ENCODE results near the gene SLC25A21.
A peak's percentile ranks its signal among the peaks of the same experiment; 100 is the strongest.

The SLC25A21 gene

DNA sequence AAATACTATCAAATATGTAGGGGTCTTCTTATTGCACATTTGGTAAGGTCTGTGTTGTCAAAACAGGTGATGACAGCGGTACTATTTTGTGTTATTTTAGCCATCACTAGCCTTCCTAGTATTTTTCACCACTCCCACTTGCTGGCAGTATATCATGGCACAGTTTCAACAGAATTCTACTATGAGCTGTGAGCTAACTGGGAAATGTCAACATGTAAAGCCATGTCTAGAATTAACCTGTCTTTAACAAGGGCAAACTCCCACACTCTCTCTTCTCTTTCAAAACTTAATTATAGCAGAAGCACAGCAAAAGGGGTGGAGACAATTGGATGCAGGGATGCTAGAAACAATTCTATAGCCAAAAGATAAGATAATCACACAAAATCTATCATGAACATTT is 257.3 kb downstream of the SLC25A21 start:
- ChIA-PET POLR2A (no interaction called here), CTCF (interaction anchor here (1.2 to 1.3 kb wide), 2 partner anchors 33 to 52 kb away, joined by 4 read pairs; no protein-coding TSS in a partner anchor)
- no peaks in the 10 kb centered on the region for H3K36me3 ChIP-seq (ENCODE audit: control insufficient read depth in 2 of 2, insufficient read depth in 1 of 2, low read length in 2 of 2)
- peak; percentile 49 for TF ChIP-seq FEZF1 (tag by site-specific recombination; IDR thresholded peaks at IDR 0.05)
- TF ChIP-seq ZNF341 (tag by site-specific recombination; IDR thresholded peaks at IDR 0.05; ENCODE audit: low read depth) = 0 out of 2 replicates have a peak, but pooled peaks have one; percentile 32
- peak; percentile 12; the same call in 1 of the 2 replicates for TF ChIP-seq IKZF3 (tag by site-specific recombination; IDR thresholded peaks at IDR 0.05)
- 0 out of 2 replicates have a peak, but pooled peaks have one; percentile 37 for TF ChIP-seq OSR2 (tag by site-specific recombination; IDR thresholded peaks at IDR 0.05)
- 0 out of 2 replicates have a peak, but pooled peaks have one; percentile 41 for TF ChIP-seq ZNF561 (tag by site-specific recombination; IDR thresholded peaks at IDR 0.05; ENCODE audit: borderline replicate concordance)
- TF ChIP-seq, protein P1, sequence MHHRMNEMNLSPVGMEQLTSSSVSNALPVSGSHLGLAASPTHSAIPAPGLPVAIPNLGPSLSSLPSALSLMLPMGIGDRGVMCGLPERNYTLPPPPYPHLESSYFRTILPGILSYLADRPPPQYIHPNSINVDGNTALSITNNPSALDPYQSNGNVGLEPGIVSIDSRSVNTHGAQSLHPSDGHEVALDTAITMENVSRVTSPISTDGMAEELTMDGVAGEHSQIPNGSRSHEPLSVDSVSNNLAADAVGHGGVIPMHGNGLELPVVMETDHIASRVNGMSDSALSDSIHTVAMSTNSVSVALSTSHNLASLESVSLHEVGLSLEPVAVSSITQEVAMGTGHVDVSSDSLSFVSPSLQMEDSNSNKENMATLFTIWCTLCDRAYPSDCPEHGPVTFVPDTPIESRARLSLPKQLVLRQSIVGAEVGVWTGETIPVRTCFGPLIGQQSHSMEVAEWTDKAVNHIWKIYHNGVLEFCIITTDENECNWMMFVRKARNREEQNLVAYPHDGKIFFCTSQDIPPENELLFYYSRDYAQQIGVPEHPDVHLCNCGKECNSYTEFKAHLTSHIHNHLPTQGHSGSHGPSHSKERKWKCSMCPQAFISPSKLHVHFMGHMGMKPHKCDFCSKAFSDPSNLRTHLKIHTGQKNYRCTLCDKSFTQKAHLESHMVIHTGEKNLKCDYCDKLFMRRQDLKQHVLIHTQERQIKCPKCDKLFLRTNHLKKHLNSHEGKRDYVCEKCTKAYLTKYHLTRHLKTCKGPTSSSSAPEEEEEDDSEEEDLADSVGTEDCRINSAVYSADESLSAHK (tag by site-specific recombination; IDR thresholded peaks at IDR 0.05) = 0 out of 2 replicates have a peak, but pooled peaks have one; percentile 17
- TF ChIP-seq ZNF23 (tag by site-specific recombination; IDR thresholded peaks at IDR 0.05; ENCODE audit: borderline replicate concordance) = no peak
- peak; percentile 60 for TF ChIP-seq SP7 (tag by site-specific recombination; IDR thresholded peaks at IDR 0.05)
- TF ChIP-seq ZNF501 (tag by site-specific recombination; IDR thresholded peaks at IDR 0.05) = no peak
- TF ChIP-seq, protein P2, sequence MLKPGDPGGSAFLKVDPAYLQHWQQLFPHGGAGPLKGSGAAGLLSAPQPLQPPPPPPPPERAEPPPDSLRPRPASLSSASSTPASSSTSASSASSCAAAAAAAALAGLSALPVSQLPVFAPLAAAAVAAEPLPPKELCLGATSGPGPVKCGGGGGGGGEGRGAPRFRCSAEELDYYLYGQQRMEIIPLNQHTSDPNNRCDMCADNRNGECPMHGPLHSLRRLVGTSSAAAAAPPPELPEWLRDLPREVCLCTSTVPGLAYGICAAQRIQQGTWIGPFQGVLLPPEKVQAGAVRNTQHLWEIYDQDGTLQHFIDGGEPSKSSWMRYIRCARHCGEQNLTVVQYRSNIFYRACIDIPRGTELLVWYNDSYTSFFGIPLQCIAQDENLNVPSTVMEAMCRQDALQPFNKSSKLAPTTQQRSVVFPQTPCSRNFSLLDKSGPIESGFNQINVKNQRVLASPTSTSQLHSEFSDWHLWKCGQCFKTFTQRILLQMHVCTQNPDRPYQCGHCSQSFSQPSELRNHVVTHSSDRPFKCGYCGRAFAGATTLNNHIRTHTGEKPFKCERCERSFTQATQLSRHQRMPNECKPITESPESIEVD (tag by site-specific recombination; IDR thresholded peaks at IDR 0.05) = peak; percentile 77
- TF ChIP-seq ZNF623 (tag by site-specific recombination; IDR thresholded peaks at IDR 0.05) = no peak
- no peak overlapping the region for H3K27ac ChIP-seq (ENCODE audit: extremely low read depth, low read depth, low read length)
- H3K4me1 ChIP-seq (ENCODE audit: control insufficient read depth, insufficient read depth, low read length) = peaks cover 9% of the 10 kb centered on the region
- no peaks in the 10 kb centered on the region for H3K9me3 ChIP-seq (ENCODE audit: control insufficient read depth, insufficient read depth, low read depth, low read length)
- no peak overlapping the region for H3K4me3 ChIP-seq (ENCODE audit: low read depth, low read length)

DNA sequence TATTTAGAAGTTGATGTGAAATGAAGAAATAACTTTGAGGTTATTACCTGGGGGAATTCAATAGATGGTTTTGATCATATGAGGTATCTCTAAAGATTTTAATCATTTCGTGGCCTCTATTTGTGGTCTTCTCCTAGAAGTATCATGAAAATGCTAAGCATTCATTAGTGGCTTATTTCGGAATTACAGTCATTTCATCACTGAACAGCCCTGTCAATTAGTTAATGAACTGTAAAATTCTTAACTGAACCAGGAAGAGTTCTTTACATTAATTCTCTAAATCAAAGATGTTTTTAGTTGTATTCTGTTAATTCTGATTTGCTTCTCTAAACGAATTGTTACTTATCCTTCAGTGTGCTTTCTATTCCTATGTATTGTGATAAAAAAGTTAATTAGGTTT is 261.8 kb downstream of the SLC25A21 start:
- TF ChIP-seq ZNF624 (tag by site-specific recombination; IDR thresholded peaks at IDR 0.05) (no peak), ZNF311 (tag by site-specific recombination; IDR thresholded peaks at IDR 0.05; ENCODE audit: borderline replicate concordance) (no peak), PRDM1 (tag by site-specific recombination; IDR thresholded peaks at IDR 0.05) (no peak), ZNF76 (tag by site-specific recombination; IDR thresholded peaks at IDR 0.05; ENCODE audit: borderline replicate concordance, low read depth) (no peak), ZNF510 (tag by site-specific recombination; IDR thresholded peaks at IDR 0.05; ENCODE audit: insufficient replicate concordance) (no peak), SP2 (tag by site-specific recombination; IDR thresholded peaks at IDR 0.05) (no peak), ZNF324 (tag by site-specific recombination; IDR thresholded peaks at IDR 0.05) (no peak), YY1 (tag by site-specific recombination; IDR thresholded peaks at IDR 0.05) (no peak), SETDB1 (IDR thresholded peaks at IDR 0.05; ENCODE audit: insufficient read length, low read length) (no peak)
- TF ChIP-seq, protein P3, sequence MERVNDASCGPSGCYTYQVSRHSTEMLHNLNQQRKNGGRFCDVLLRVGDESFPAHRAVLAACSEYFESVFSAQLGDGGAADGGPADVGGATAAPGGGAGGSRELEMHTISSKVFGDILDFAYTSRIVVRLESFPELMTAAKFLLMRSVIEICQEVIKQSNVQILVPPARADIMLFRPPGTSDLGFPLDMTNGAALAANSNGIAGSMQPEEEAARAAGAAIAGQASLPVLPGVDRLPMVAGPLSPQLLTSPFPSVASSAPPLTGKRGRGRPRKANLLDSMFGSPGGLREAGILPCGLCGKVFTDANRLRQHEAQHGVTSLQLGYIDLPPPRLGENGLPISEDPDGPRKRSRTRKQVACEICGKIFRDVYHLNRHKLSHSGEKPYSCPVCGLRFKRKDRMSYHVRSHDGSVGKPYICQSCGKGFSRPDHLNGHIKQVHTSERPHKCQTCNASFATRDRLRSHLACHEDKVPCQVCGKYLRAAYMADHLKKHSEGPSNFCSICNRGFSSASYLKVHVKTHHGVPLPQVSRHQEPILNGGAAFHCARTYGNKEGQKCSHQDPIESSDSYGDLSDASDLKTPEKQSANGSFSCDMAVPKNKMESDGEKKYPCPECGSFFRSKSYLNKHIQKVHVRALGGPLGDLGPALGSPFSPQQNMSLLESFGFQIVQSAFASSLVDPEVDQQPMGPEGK (tag by site-specific recombination; IDR thresholded peaks at IDR 0.05) = no peak
- Histone ChIP-seq H3K4me1 (ENCODE audit: control insufficient read depth, insufficient read depth, low read length) (peaks cover 10% of the 10 kb centered on the region), H3K36me3 (ENCODE audit: control insufficient read depth in 2 of 2, insufficient read depth in 1 of 2, low read length in 2 of 2) (no peaks in the 10 kb centered on the region), H3K9me3 (ENCODE audit: control insufficient read depth, insufficient read depth, low read depth, low read length) (no peaks in the 10 kb centered on the region), H3K4me3 (ENCODE audit: low read depth, low read length) (no peak overlapping the region), H3K27ac (ENCODE audit: extremely low read depth, low read depth, low read length) (no peak overlapping the region)
- CTCF ChIA-PET = no interaction called here
- POLR2A ChIA-PET = no interaction called here
